CD8-positive, alpha-beta memory T cell (primary cell): ENCODE results near the gene VWA7. TPM values are rescaled to one million over a fixed set of nuclear protein-coding genes. Genes with fewer than 3 reads are reported as not detected.
A peak's percentile ranks its signal among the peaks of the same experiment; 100 is the strongest.

Source experiments
- CTCF ChIA-PET: fragments of 350-600 bp; sonication (Branson Sonifier 250); formaldehyde crosslinking; loops from one replicate; lab custom pipeline; 2021; ENCODE audit warnings: antibody characterized with exemption; lab: Charles Lee
- POLR2A ChIA-PET: fragments of 350-600 bp; sonication (Branson Sonifier 250); formaldehyde crosslinking; loops from one replicate; lab custom pipeline; 2021; ENCODE audit warnings: antibody characterized with exemption; lab: Charles Lee
- DNase-seq, 5 donors: peaks; one replicate each; pipeline versions ENCODE4 v3.0.0 to v3.0.0-alpha.2; 2020 to 2022; ENCODE audit warnings: mixed read lengths in 1 of 5
- H3K27ac ChIP-seq: one replicate; pipeline ENCODE4 v1.7.0; 2013; ENCODE audit warnings: low read depth, mild to moderate bottlenecking, low read length, moderate library complexity
- H3K27me3 ChIP-seq: 2 replicates; pipeline ENCODE4 v1.7.0; 2013; ENCODE audit warnings: low read length, mild to moderate bottlenecking; ENCODE audit not compliant: insufficient read depth, poor library complexity, severe bottlenecking
- H3K36me3 ChIP-seq: 2 replicates; pipeline ENCODE4 v1.7.0; 2013; ENCODE audit warnings: mild to moderate bottlenecking, low read length, moderate library complexity; ENCODE audit not compliant: insufficient read depth
- H3K4me1 ChIP-seq: 2 replicates; pipeline ENCODE4 v1.7.0; 2013; ENCODE audit warnings: mild to moderate bottlenecking, low read length, moderate library complexity; ENCODE audit not compliant: insufficient read depth
- H3K4me3 ChIP-seq: 2 replicates; pipeline ENCODE4 v1.7.0; 2013; ENCODE audit warnings: mild to moderate bottlenecking, low read length
- H3K9me3 ChIP-seq: 2 replicates; pipeline ENCODE4 v1.7.0; 2013; ENCODE audit warnings: mild to moderate bottlenecking, low read length
- H3K27ac Mint-ChIP-seq, 8 donors: one replicate each; pipeline ENCODE4 v1.8.0; 2020 to 2021; ENCODE audit warnings: mixed read lengths in 8 of 8, mild to moderate bottlenecking in 6 of 8, inconsistent platforms in 3 of 8, moderate library complexity in 3 of 8
- H3K27me3 Mint-ChIP-seq, 2 donors: one replicate each; pipeline ENCODE4 v1.8.0; 2020 to 2021; ENCODE audit warnings: mixed read lengths in 2 of 2, mild to moderate bottlenecking in 1 of 2, moderate library complexity in 1 of 2
- H3K36me3 Mint-ChIP-seq, 3 donors: one replicate each; pipeline ENCODE4 v1.8.0; 2020 to 2021; ENCODE audit warnings: mixed read lengths in 3 of 3, inconsistent platforms in 1 of 3, mild to moderate bottlenecking in 1 of 3
- H3K4me1 Mint-ChIP-seq, 3 donors: one replicate each; pipeline ENCODE4 v1.8.0; 2020 to 2021; ENCODE audit warnings: mixed read lengths in 3 of 3, inconsistent platforms in 1 of 3, mild to moderate bottlenecking in 1 of 3
- H3K4me3 Mint-ChIP-seq, 7 donors: one replicate each; pipeline ENCODE4 v1.8.0; 2020 to 2021; ENCODE audit warnings: mixed read lengths in 7 of 7, mild to moderate bottlenecking in 6 of 7, moderate library complexity in 4 of 7, inconsistent platforms in 2 of 7
- H3K9me3 Mint-ChIP-seq, 5 donors: one replicate each; pipeline ENCODE4 v1.8.0; 2020 to 2022; ENCODE audit warnings: mixed read lengths in 5 of 5, mild to moderate bottlenecking in 3 of 5, moderate library complexity in 2 of 5, inconsistent platforms in 1 of 5
- polyA plus RNA-seq: library from polyadenylated mRNA; unstranded; fragments of 300-500 nt; fragmentation: Illumina TruSeq; gene quantifications from one replicate; pipeline ENCODE4 v1.2.3, GENCODE V29; 2021
- total RNA-seq, 2 experiments: library from RNA; stranded (reverse); gene quantifications; one replicate each; pipeline ENCODE4 v1.2.3, GENCODE V29; 2021

The VWA7 gene
- total and polyA plus RNA-seq, 3 experiments from 2014 or later, result 1.4 to 2.5 (median 1.7) TPM

DNA sequence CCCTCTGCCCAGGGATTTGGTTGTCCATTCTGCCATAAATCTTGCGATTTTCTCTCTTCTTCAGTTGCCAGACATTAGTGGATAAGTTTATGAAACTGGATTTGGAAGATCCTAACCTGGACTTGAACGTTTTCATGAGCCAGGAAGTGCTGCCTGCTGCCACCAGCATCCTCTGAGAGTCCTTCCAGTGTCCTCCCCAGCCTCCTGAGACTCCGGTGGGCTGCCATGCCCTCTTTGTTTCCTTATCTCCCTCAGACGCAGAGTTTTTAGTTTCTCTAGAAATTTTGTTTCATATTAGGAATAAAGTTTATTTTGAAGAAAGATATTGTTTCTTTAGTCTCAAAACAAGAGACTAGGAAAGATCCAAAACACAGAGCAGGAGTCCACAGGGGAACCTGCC lies 14.8 kb downstream of the VWA7 start, which contains the start of gene SAPCD1:
Gene SAPCD1 (plus strand): TSS at position 301 of the 400 bp plus-strand sequence. CDS start 399 bp downstream, outside the sequence.
- peaks cover 0 to 12% (median 8%) of the 10 kb centered on the region in 3 donors for H3K36me3 Mint-ChIP-seq
- no peaks in the 10 kb centered on the region for H3K4me1 ChIP-seq
- H3K9me3 Mint-ChIP-seq, result no peaks in the 10 kb centered on the region
- CTCF ChIA-PET, result no interaction called here
- no peak for DNase-seq
- no peak within 1 kb of the TSS for H3K27ac ChIP-seq
- no peaks in the 10 kb centered on the region for H3K4me1 Mint-ChIP-seq
- no peaks in the 10 kb centered on the region for H3K27me3 ChIP-seq
- H3K36me3 ChIP-seq, result peaks cover 6% of the 10 kb centered on the region
- H3K9me3 ChIP-seq, result no peaks in the 10 kb centered on the region
- H3K4me3 Mint-ChIP-seq, result no peak within 1 kb of the TSS
- H3K27ac Mint-ChIP-seq, result peak within 1 kb of the TSS in 5 of 8 donors; percentile 24 to 70 (median 45)
- POLR2A ChIA-PET, result no interaction called here
- no peaks in the 10 kb centered on the region for H3K27me3 Mint-ChIP-seq
- no peak within 1 kb of the TSS for H3K4me3 ChIP-seq

DNA sequence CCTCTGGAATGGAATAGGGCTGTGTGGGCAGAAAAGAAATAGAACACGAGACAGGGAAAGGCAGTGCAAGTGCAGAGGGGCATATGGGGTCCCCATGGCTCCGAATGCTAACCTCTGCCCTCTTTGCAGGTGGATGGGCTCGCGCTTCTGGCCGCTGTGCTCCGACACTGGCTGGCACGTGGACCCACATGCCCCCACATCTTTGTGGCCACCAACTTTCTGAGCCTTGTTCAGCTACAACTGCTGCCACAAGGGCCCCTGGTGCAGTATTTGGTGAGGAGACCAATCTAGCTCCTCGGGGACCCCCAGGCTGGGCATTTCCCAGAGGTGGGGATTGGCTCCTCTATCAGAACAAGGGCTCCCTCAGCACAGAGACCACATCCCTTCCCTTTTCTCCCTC lies 15.8 kb downstream of the VWA7 start:
- Mint-ChIP-seq H3K36me3 (peaks cover 0 to 12% (median 8%) of the 10 kb centered on the region in 3 donors), H3K4me1 (no peaks in the 10 kb centered on the region), H3K9me3 (no peaks in the 10 kb centered on the region), H3K27me3 (no peaks in the 10 kb centered on the region), H3K4me3 (no peak overlapping the region), H3K27ac (peak overlapping the region in 1 of 8 donors; percentile 23)
- Histone ChIP-seq H3K27me3 (no peaks in the 10 kb centered on the region), H3K4me3 (no peak overlapping the region), H3K27ac (no peak overlapping the region), H3K4me1 (no peaks in the 10 kb centered on the region), H3K9me3 (no peaks in the 10 kb centered on the region), H3K36me3 (peaks cover 6% of the 10 kb centered on the region)
- DNase-seq, result no peak
- CTCF ChIA-PET, result interaction anchor here (0.6 to 1.5 kb wide), 2 partner anchors 8 to 27 kb away, joined by 3 to 5 read pairs; no protein-coding TSS in a partner anchor
- POLR2A ChIA-PET, result no interaction called here

DNA sequence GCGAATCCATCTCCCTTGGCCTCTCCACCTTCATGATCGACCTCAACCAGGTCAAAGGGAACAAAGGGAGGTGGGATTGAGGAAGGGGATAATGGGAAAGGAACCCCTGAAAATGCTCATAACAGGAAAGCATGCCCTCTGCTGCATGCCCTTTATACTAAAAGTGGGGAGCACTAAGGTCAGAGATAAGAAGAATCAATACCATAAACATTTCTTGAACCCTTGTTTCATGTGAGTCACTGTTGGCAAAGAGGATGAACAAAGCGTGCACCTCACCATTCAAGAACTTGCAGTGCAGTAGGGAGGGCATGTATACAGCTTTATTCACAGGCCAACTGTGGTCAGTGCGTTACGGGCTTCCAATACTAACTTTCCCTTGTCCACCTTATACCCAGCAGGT lies 16.3 kb downstream of the VWA7 start:
- Mint-ChIP-seq H3K4me1 (no peaks in the 10 kb centered on the region), H3K4me3 (no peak overlapping the region), H3K27ac (no peak overlapping the region), H3K27me3 (no peaks in the 10 kb centered on the region), H3K9me3 (no peaks in the 10 kb centered on the region), H3K36me3 (peaks cover 0 to 12% (median 8%) of the 10 kb centered on the region in 3 donors)
- Histone ChIP-seq H3K4me1 (no peaks in the 10 kb centered on the region), H3K27me3 (no peaks in the 10 kb centered on the region), H3K4me3 (no peak overlapping the region), H3K27ac (no peak overlapping the region), H3K36me3 (peaks cover 6% of the 10 kb centered on the region), H3K9me3 (no peaks in the 10 kb centered on the region)
- ChIA-PET POLR2A (no interaction called here), CTCF (interaction anchor here (1.5 kb wide), 1 partner anchor 9 kb away, joined by 5 read pairs; no protein-coding TSS in a partner anchor)
- DNase-seq, result no peak

DNA sequence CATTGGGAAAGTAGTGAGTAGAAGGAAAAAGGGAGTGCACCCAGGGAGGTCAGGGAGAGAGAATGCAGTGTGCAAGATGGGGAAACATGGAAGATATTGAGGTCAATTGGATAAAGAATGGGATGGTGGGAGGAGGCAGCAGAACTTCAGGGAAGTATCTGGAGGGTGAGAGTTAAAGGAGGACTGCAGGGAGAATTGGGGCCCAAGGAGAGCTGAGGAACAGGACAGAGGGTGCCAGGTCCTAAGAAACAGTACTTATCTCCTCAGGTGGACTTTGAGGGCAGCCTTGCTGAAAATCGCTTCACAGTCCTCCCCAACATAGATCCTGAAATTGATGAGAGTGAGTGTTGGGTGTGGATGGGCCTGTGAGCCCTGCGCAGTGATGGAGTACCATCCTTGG lies 18.8 kb downstream of the VWA7 start:
- no peaks in the 10 kb centered on the region for H3K4me1 ChIP-seq
- Mint-ChIP-seq H3K4me3 (no peak overlapping the region), H3K27me3 (no peaks in the 10 kb centered on the region), H3K9me3 (no peaks in the 10 kb centered on the region), H3K27ac (peak overlapping the region in 1 of 8 donors; percentile 47), H3K4me1 (no peaks in the 10 kb centered on the region), H3K36me3 (peaks cover 0 to 12% (median 6%) of the 10 kb centered on the region in 3 donors)
- DNase-seq, result no peak
- H3K36me3 ChIP-seq, result peaks cover 6% of the 10 kb centered on the region
- H3K4me3 ChIP-seq, result no peak overlapping the region
- ChIA-PET CTCF (no interaction called here), POLR2A (no interaction called here)
- no peaks in the 10 kb centered on the region for H3K27me3 ChIP-seq
- no peak overlapping the region for H3K27ac ChIP-seq
- no peaks in the 10 kb centered on the region for H3K9me3 ChIP-seq

DNA sequence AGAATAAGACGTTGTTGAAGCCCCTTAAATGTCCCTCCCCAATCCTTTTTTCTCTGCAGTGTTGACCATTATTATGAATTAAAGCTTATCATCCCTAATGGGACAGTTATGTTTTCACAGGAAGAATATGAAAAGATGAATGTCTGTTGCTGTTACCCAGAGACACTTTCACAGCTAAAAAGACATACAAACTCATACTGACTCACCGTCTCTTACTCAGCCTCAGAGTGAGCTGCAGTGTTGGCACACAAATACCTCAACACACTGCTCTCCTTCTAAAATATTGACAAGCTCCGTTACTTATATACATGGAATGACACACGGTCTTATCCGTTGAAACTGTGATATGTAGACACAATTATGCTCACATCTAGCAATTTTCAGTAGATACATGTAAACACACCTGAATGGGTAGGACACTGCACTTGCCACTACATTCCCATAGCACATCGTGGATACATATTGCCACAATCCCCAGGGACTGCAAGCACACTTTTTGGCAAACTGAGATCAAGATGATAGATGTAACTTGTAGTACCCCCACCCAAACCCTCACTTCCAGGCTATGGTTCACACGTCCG lies 24.3 kb downstream of the VWA7 start:
- POLR2A ChIA-PET, result interaction anchor here (0.6 kb wide), 1 partner anchor 15 kb away, joined by 4 read pairs; no protein-coding TSS in a partner anchor
- no peak overlapping the region for H3K27ac ChIP-seq
- no peaks in the 10 kb centered on the region for H3K27me3 ChIP-seq
- Mint-ChIP-seq H3K4me3 (no peak overlapping the region), H3K36me3 (peaks cover 0 to 2% (median 0%) of the 10 kb centered on the region in 3 donors), H3K27me3 (no peaks in the 10 kb centered on the region), H3K9me3 (no peaks in the 10 kb centered on the region), H3K27ac (no peak overlapping the region), H3K4me1 (no peaks in the 10 kb centered on the region)
- no peaks in the 10 kb centered on the region for H3K9me3 ChIP-seq
- no peaks in the 10 kb centered on the region for H3K4me1 ChIP-seq
- no peaks in the 10 kb centered on the region for H3K36me3 ChIP-seq
- no peak overlapping the region for H3K4me3 ChIP-seq
- DNase-seq, result no peak
- CTCF ChIA-PET, result no interaction called here

- no peaks in the 10 kb centered on the region for H3K4me1 Mint-ChIP-seq
- CTCF ChIA-PET, result no interaction called here
These were observed 26.6 kb downstream of the VWA7 start for GRCh38 chr6:31750411-31751022.

DNA sequence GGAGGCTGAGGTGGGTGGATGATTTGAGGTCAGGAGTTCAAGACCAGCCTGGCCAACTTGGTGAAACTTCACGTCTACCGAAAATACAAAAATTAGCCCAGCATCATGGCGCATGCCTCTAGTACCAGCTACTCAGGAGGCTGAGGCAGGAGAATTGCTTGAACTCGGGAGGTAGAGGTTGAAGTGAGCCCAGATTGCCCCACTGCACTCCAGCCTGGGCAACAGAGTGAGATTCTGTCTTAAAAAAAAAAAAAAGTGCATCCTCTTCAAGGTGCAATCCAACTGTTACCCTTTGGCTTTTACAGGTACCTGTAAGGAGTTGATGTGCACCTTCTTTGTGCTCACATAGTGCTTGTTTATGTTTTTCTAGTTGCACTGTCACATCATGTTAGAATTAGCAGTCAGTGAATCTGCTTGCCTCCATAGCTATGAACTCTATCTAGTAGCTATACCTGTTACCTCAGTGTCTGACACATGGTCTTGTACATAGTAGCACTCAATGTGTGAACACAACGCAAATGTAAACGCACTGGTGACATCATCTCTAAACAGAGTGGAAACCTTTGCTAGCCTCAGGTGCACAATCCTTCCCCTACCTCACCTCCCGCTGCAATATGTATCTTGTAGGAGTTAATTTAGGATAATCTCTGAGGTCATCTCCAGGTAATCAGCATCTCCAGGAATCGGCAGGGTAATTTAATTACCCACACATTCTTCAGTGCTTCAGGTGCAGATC lies 27.7 kb downstream of the VWA7 start:
- Histone ChIP-seq H3K4me1 (no peaks in the 10 kb centered on the region), H3K27me3 (no peaks in the 10 kb centered on the region), H3K27ac (no peak overlapping the region), H3K4me3 (no peak overlapping the region), H3K9me3 (no peaks in the 10 kb centered on the region), H3K36me3 (no peaks in the 10 kb centered on the region)
- ChIA-PET CTCF (no interaction called here), POLR2A (no interaction called here)
- no peaks in the 10 kb centered on the region for H3K9me3 Mint-ChIP-seq
- no peak overlapping the region for H3K4me3 Mint-ChIP-seq
- no peak for DNase-seq
- peaks cover 0 to 8% (median 2%) of the 10 kb centered on the region in 3 donors for H3K36me3 Mint-ChIP-seq
- H3K27ac Mint-ChIP-seq, result no peak overlapping the region
- peaks cover 0 to 1% of the 10 kb centered on the region in 2 donors for H3K27me3 Mint-ChIP-seq
- H3K4me1 Mint-ChIP-seq, result peaks cover 0 to 5% (median 0%) of the 10 kb centered on the region in 3 donors

More at GRCh38 chr6:31750411-31751022, 26.6 kb downstream of the VWA7 start:
- Mint-ChIP-seq H3K27me3 (peaks cover 0 to 1% of the 10 kb centered on the region in 2 donors), H3K27ac (peak overlapping the region in 1 of 8 donors; percentile 38), H3K9me3 (no peaks in the 10 kb centered on the region), H3K36me3 (peaks cover 0 to 4% (median under 1%) of the 10 kb centered on the region in 3 donors), H3K4me3 (no peak overlapping the region)
- Histone ChIP-seq H3K4me3 (no peak overlapping the region), H3K9me3 (no peaks in the 10 kb centered on the region), H3K36me3 (no peaks in the 10 kb centered on the region), H3K4me1 (no peaks in the 10 kb centered on the region), H3K27ac (no peak overlapping the region), H3K27me3 (no peaks in the 10 kb centered on the region)
- POLR2A ChIA-PET, result no interaction called here
- DNase-seq, result no peak

- H3K4me3 Mint-ChIP-seq, result peak overlapping the region in 1 of 7 donors; percentile 67
- Histone ChIP-seq H3K27me3 (no peaks in the 10 kb centered on the region), H3K4me1 (peaks cover 10% of the 10 kb centered on the region), H3K9me3 (no peaks in the 10 kb centered on the region), H3K4me3 (no peak overlapping the region), H3K27ac (peak overlapping the region; percentile 28), H3K36me3 (no peaks in the 10 kb centered on the region)
- POLR2A ChIA-PET, result no interaction called here
- H3K27ac Mint-ChIP-seq, result no peak overlapping the region
- peaks cover 11 to 30% (median 16%) of the 10 kb centered on the region in 3 donors for H3K4me1 Mint-ChIP-seq
- H3K36me3 Mint-ChIP-seq, result peaks cover 0 to 10% (median 6%) of the 10 kb centered on the region in 3 donors
- DNase-seq, result no peak
- H3K27me3 Mint-ChIP-seq, result peaks cover 0 to 1% of the 10 kb centered on the region in 2 donors
- CTCF ChIA-PET, result interaction anchor here (1.5 kb wide), 1 partner anchor 25 kb away, joined by 5 read pairs; no protein-coding TSS in a partner anchor
- no peaks in the 10 kb centered on the region for H3K9me3 Mint-ChIP-seq
These were observed 32.7 kb downstream of the VWA7 start for GRCh38 chr6:31744422-31744821.
